PFSK-1 (cell line): ENCODE data around the gene CAPN7. TPM values are rescaled to one million over a fixed set of nuclear protein-coding genes. Genes with fewer than 3 reads are reported as not detected.

Experiments used
- FOXP2 ChIP-seq: optimal IDR thresholded peaks from 2 replicates; pipeline ENCODE3; 2011; ENCODE audit warnings: borderline replicate concordance, control low read depth, inconsistent platforms; ENCODE audit not compliant: insufficient read depth; ENCODE audit errors: extremely low read length, extremely low read depth
- POLR2AphosphoS5 ChIP-seq: IDR thresholded peaks from 2 replicates; pipeline ENCODE4 v1.6.1; 2012; ENCODE audit warnings: low read depth, mild to moderate bottlenecking, control low read depth, low read length, moderate library complexity
- REST ChIP-seq, 2 experiments: IDR thresholded peaks; 2 replicates each; pipeline versions ENCODE4 v1.6.1 to v1.8.0; 2011 to 2012; ENCODE audit warnings: low read depth in 2 of 2, low read length in 2 of 2, control low read depth in 1 of 2, inconsistent platforms in 1 of 2, mild to moderate bottlenecking in 1 of 2, moderate library complexity in 1 of 2; ENCODE audit not compliant: insufficient read depth in 1 of 2
- SIN3A ChIP-seq: IDR thresholded peaks from 2 replicates; pipeline ENCODE4 v1.6.1; 2012; ENCODE audit warnings: mild to moderate bottlenecking, low read length, moderate library complexity, borderline replicate concordance; ENCODE audit not compliant: insufficient read depth
- TAF1 ChIP-seq: IDR thresholded peaks from 2 replicates; pipeline ENCODE4 v1.6.1; 2012; ENCODE audit warnings: low read length, control low read depth, borderline replicate concordance; ENCODE audit not compliant: insufficient read depth
- polyA plus RNA-seq: library from polyadenylated mRNA; unstranded; fragments of >200 nt; gene quantifications from one replicate; pipeline ENCODE4 v1.2.1, GENCODE V29; 2012; ENCODE audit warnings: low read depth, missing spikeins; ENCODE audit not compliant: insufficient read length

The CAPN7 gene
- polyA plus RNA-seq = 16.1 TPM

GRCh38 chr3:15205934-15206661, at the start of gene CAPN7:
Gene CAPN7 (plus strand): TSS chr3:15206246. CDS start chr3:15206496, 250 bp downstream.
- TF ChIP-seq POLR2AphosphoS5 = peak; percentile 75
- TF ChIP-seq FOXP2 = peak; percentile 87
- TF ChIP-seq REST (IDR thresholded peaks at IDR 0.05; ENCODE audit: insufficient read depth in 1 of 2, low read depth in 2 of 2, low read length in 2 of 2) = no peak
- TF ChIP-seq TAF1 = peak; percentile 63; the same call in 1 of the 2 replicates

GRCh38 chr3:15157441-15157840, 48.6 kb upstream of the CAPN7 start:
- no peak for TF ChIP-seq SIN3A

GRCh38 chr3:15159501-15160136, 46.4 kb upstream of the CAPN7 start:
- TF ChIP-seq REST (IDR thresholded peaks at IDR 0.05; ENCODE audit: insufficient read depth in 1 of 2, low read depth in 2 of 2, low read length in 2 of 2) (no peak), TAF1 (no peak), SIN3A (no peak), POLR2AphosphoS5 (no peak), FOXP2 (no peak)

- TF ChIP-seq REST (IDR thresholded peaks at IDR 0.05; ENCODE audit: insufficient read depth in 1 of 2, low read depth in 2 of 2, low read length in 2 of 2) (no peak), SIN3A (no peak), FOXP2 (no peak), TAF1 (no peak)
Observed at GRCh38 chr3:15160662-15161061, 45.4 kb upstream of the CAPN7 start.

- TF ChIP-seq TAF1 = no peak
- no peak for TF ChIP-seq REST (IDR thresholded peaks at IDR 0.05; ENCODE audit: insufficient read depth in 1 of 2, low read depth in 2 of 2, low read length in 2 of 2)
- TF ChIP-seq POLR2AphosphoS5 = no peak
- no peak for TF ChIP-seq FOXP2
Observed at GRCh38 chr3:15161133-15161532, 44.9 kb upstream of the CAPN7 start.
